OCI-LY7 (cell line): Measurements from ENCODE around the gene GALNT9.

ENCODE experiments used
- CTCF ChIP-seq: fragments of 200-600 bp; sonication (generic); conservative IDR thresholded peaks from 2 replicates; pipeline ENCODE4 v1.5.1; 2014; ENCODE audit warnings: mild to moderate bottlenecking, antibody characterized with exemption, low read length, moderate library complexity, mixed read lengths
- EZH2phosphoT487 ChIP-seq: fragments of 200-600 bp; sonication (generic); IDR thresholded peaks from 2 replicates; pipeline ENCODE4 v1.6.1; 2018; ENCODE audit warnings: low read depth, borderline replicate concordance, mild to moderate bottlenecking, mixed run types, antibody characterized with exemption, low read length, moderate library complexity, mixed read lengths

GRCh38 chr12:132314035-132314434 is 15.4 kb downstream of the GALNT9 start:
- TF ChIP-seq CTCF (no peak), EZH2phosphoT487 (no peak)
